Uterus (tissue), 2 donors: ENCODE results near the gene HTRA1.

ENCODE experiments used
- POLR2A ChIP-seq, 2 donors: fragments of 450-650 bp; IDR thresholded peaks; one replicate each; pipeline ENCODE4 v1.6.1; 2016; ENCODE audit warnings: antibody characterized with exemption in 2 of 2, mild to moderate bottlenecking in 1 of 2, moderate library complexity in 1 of 2
- TF ChIP-seq, protein P1 (sequence below), 4 experiments: fragments of 200-600 bp in 2 of 4; fragments of 450-650 bp in 2 of 4; sonication (generic) in 2 of 4; IDR thresholded peaks; one replicate each; pipeline ENCODE4 v1.5.1; 2016 to 2019; ENCODE audit warnings: antibody characterized with exemption in 4 of 4, mild to moderate bottlenecking in 2 of 4, moderate library complexity in 1 of 4

DNA sequence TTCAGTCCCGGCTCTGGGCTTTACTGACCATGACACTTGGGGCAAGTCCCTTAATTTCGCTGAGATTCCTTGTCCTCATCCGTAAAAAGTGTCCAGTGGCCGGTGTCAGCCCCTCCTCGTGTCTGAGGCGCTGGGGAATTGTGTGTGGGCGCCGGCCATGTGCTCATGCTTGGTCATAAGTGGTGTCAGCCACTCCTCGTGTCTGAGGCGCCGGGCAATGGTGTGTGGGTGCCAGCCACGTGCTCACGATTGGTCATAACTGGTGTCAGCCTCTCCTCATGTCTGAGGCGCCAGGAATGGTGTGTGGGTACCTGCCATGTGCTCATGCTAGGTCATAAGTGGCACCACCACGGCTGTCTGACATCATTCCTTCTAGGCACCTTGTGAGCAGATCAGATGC is 58.5 kb downstream of the HTRA1 start:
- TF ChIP-seq, protein P1, sequence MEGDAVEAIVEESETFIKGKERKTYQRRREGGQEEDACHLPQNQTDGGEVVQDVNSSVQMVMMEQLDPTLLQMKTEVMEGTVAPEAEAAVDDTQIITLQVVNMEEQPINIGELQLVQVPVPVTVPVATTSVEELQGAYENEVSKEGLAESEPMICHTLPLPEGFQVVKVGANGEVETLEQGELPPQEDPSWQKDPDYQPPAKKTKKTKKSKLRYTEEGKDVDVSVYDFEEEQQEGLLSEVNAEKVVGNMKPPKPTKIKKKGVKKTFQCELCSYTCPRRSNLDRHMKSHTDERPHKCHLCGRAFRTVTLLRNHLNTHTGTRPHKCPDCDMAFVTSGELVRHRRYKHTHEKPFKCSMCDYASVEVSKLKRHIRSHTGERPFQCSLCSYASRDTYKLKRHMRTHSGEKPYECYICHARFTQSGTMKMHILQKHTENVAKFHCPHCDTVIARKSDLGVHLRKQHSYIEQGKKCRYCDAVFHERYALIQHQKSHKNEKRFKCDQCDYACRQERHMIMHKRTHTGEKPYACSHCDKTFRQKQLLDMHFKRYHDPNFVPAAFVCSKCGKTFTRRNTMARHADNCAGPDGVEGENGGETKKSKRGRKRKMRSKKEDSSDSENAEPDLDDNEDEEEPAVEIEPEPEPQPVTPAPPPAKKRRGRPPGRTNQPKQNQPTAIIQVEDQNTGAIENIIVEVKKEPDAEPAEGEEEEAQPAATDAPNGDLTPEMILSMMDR (IDR thresholded peaks at IDR 0.05) = no peak
- no peak for TF ChIP-seq POLR2A (IDR thresholded peaks at IDR 0.05)
